ENCODE data around the gene PTPN6. TPM values are rescaled to one million over a fixed set of nuclear protein-coding genes. Genes with fewer than 3 reads are reported as not detected.

Gene PTPN6
- total RNA-seq, 2 experiments from 2014 or later = 79.0 to 83.5 TPM

- intact Hi-C loops (cut with DNase I, micrococcal nuclease) = no loop called here
Measured at GRCh38 chr12:6980740-6981139, 29.6 kb downstream of the PTPN6 start.

DNA sequence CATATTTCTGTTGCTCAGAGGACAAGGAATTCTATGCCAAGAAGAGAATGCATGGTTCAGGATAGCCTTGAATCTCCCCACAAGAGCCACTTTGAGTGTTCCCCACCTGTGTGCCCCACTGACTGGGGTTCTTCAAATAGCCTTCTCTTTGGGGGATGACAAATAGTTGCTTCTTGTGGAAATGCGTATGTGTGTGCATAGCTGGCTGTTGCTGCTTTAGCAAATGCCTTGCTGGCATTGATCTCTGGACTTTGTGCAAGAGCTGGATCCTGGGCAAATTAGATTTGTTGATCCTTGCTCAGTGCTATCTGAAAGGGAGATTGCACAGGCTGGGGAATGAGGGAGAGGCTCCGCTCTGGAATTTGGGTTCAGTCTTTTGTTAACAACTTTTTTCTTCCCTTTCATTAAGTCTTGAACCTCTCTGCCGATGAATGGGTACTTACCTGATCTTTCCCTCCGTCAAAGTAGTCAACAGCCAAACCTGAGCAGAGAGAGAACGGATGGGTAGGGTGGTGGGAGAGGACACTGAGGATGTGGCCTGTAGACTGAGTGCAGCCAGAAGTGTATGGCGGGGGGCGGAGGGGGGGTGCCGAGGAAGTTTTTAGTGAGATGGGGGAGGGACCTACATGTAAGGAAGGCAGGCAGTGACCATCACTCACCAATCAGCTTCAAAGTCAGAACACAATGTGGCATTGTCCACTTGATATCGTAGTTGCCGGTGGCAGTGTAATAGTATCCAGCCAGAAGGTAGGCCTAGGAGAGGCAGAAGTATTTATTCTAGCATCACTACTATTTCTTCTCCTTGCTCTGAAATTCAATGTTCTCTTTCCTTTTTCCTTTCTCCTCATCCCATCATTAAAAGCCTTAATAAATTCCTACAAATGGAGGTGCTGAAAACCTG, 30.2 kb downstream of the PTPN6 start:
- Histone ChIP-seq H3K27me3 (ENCODE audit: control insufficient read depth in 1 of 2, insufficient read depth in 2 of 2, low read length in 2 of 2) (no peaks in the 10 kb centered on the region), H3K4me1 (ENCODE audit: insufficient read depth, low read length) (no peaks in the 10 kb centered on the region), H3K4me3 (ENCODE audit: low read length) (no peak overlapping the region), H3K36me3 (ENCODE audit: insufficient read depth, low read length) (peaks cover 75% of the 10 kb centered on the region), H3K27ac (ENCODE audit: low read depth in 1 of 2, low read length in 2 of 2) (no peak overlapping the region), H3K9me3 (ENCODE audit: control insufficient read depth in 1 of 2, insufficient read depth in 1 of 2, low read length in 2 of 2) (no peaks in the 10 kb centered on the region)
- intact Hi-C loops (cut with DNase I, micrococcal nuclease) = no loop called here
- H3K27ac Mint-ChIP-seq = no peak overlapping the region
- TF ChIP-seq, protein P1, sequence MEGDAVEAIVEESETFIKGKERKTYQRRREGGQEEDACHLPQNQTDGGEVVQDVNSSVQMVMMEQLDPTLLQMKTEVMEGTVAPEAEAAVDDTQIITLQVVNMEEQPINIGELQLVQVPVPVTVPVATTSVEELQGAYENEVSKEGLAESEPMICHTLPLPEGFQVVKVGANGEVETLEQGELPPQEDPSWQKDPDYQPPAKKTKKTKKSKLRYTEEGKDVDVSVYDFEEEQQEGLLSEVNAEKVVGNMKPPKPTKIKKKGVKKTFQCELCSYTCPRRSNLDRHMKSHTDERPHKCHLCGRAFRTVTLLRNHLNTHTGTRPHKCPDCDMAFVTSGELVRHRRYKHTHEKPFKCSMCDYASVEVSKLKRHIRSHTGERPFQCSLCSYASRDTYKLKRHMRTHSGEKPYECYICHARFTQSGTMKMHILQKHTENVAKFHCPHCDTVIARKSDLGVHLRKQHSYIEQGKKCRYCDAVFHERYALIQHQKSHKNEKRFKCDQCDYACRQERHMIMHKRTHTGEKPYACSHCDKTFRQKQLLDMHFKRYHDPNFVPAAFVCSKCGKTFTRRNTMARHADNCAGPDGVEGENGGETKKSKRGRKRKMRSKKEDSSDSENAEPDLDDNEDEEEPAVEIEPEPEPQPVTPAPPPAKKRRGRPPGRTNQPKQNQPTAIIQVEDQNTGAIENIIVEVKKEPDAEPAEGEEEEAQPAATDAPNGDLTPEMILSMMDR (IDR thresholded peaks at IDR 0.05) = no peak
- peaks cover 80% of the 10 kb centered on the region for H3K36me3 Mint-ChIP-seq (ENCODE audit: low read depth)
- H3K4me1 Mint-ChIP-seq (ENCODE audit: low read depth) = peaks cover 5% of the 10 kb centered on the region
- ChIA-PET CTCF (interaction anchor here (0.5 kb wide), 1 partner anchor 128 kb away, joined by 3 read pairs; the partner anchor contains the start of gene C1RL), POLR2A (no interaction called here)
- no peak overlapping the region for H3K4me3 Mint-ChIP-seq
- DNase-seq (no peak), ATAC-seq (ENCODE audit: poor library complexity) (no peak)
- H3K27me3 Mint-ChIP-seq = no peaks in the 10 kb centered on the region
- H3K9me3 Mint-ChIP-seq = no peaks in the 10 kb centered on the region

More at GRCh38 chr12:6980740-6981139, 29.6 kb downstream of the PTPN6 start:
- Histone ChIP-seq H3K27me3 (ENCODE audit: control insufficient read depth in 1 of 2, insufficient read depth in 2 of 2, low read length in 2 of 2) (no peaks in the 10 kb centered on the region), H3K4me1 (ENCODE audit: insufficient read depth, low read length) (no peaks in the 10 kb centered on the region), H3K9me3 (ENCODE audit: control insufficient read depth in 1 of 2, insufficient read depth in 1 of 2, low read length in 2 of 2) (no peaks in the 10 kb centered on the region), H3K36me3 (ENCODE audit: insufficient read depth, low read length) (peaks cover 82% of the 10 kb centered on the region), H3K4me3 (ENCODE audit: low read length) (no peak overlapping the region), H3K27ac (ENCODE audit: low read depth in 1 of 2, low read length in 2 of 2) (no peak overlapping the region)
- CTCF ChIA-PET = interaction anchor here (1.4 kb wide), 1 partner anchor 35 kb away, joined by 3 read pairs; no protein-coding TSS in a partner anchor
- Mint-ChIP-seq H3K36me3 (ENCODE audit: low read depth) (peaks cover 81% of the 10 kb centered on the region), H3K9me3 (no peaks in the 10 kb centered on the region), H3K27me3 (no peaks in the 10 kb centered on the region), H3K4me1 (ENCODE audit: low read depth) (peaks cover 5% of the 10 kb centered on the region), H3K27ac (no peak overlapping the region), H3K4me3 (no peak overlapping the region)
- no peak for ATAC-seq (ENCODE audit: poor library complexity)
- POLR2A ChIA-PET = interaction anchor here (1.2 kb wide), 1 partner anchor 37 kb away, joined by 3 read pairs; the partner anchor contains the start of genes C12orf57 and RNU7-1
- no peak for DNase-seq
- TF ChIP-seq, protein P1 (IDR thresholded peaks at IDR 0.05) = no peak

DNA sequence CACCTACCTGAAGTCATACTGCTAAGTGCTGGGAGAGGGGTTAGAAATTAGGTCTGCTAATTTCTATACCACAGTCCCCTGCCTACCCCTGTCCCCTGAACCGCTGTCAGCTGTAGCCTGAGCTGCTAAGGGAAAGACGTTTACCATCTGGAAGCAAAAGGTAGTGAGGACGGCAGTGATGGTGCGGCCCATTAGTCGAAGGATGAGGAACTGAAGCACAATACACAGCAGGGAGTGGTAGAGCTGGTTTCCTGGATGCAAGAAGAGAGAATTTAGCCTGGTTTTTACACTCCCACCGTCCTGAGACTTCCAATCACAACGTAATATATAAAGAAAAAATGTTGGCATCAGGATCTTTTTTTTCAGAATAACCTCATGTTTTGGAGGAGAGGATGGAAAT, 31.4 kb downstream of the PTPN6 start:
- no peaks in the 10 kb centered on the region for H3K9me3 ChIP-seq (ENCODE audit: control insufficient read depth in 1 of 2, insufficient read depth in 1 of 2, low read length in 2 of 2)
- H3K4me1 ChIP-seq (ENCODE audit: insufficient read depth, low read length) = no peaks in the 10 kb centered on the region
- no peak overlapping the region for H3K4me3 ChIP-seq (ENCODE audit: low read length)
- no peak overlapping the region for H3K27ac ChIP-seq (ENCODE audit: low read depth in 1 of 2, low read length in 2 of 2)
- DNase-seq (no peak), ATAC-seq (ENCODE audit: poor library complexity) (no peak)
- H3K4me3 Mint-ChIP-seq = no peak overlapping the region
- no peaks in the 10 kb centered on the region for H3K27me3 Mint-ChIP-seq
- H3K4me1 Mint-ChIP-seq (ENCODE audit: low read depth) = no peaks in the 10 kb centered on the region
- no peak overlapping the region for H3K27ac Mint-ChIP-seq
- TF ChIP-seq, protein P1 (IDR thresholded peaks at IDR 0.05) = no peak
- POLR2A ChIA-PET = no interaction called here
- peaks cover 74% of the 10 kb centered on the region for H3K36me3 Mint-ChIP-seq (ENCODE audit: low read depth)
- H3K36me3 ChIP-seq (ENCODE audit: insufficient read depth, low read length) = peaks cover 64% of the 10 kb centered on the region
- H3K9me3 Mint-ChIP-seq = no peaks in the 10 kb centered on the region
- no peaks in the 10 kb centered on the region for H3K27me3 ChIP-seq (ENCODE audit: control insufficient read depth in 1 of 2, insufficient read depth in 2 of 2, low read length in 2 of 2)
- intact Hi-C loops (cut with DNase I, micrococcal nuclease) = no loop called here
- CTCF ChIA-PET = interaction anchor here (0.6 kb wide), 1 partner anchor 110 kb away, joined by 3 read pairs; no protein-coding TSS in a partner anchor

Measured in CD4-positive, alpha-beta T cell (primary cell).